HepG2 (cell line): ENCODE results near the gene PLEKHG5. TPM values are rescaled to one million over a fixed set of nuclear protein-coding genes. Genes with fewer than 3 reads are reported as not detected.

ENCODE experiments used
- ATF7 ChIP-seq, 2 experiments: fragments of 450-650 bp in 1 of 2; sonication (generic) in 1 of 2; formaldehyde crosslinking in 1 of 2; IDR thresholded peaks; 2 replicates each; pipeline versions ENCODE4 v1.4.0 to v1.6.1; 2016 to 2020; ENCODE audit warnings: antibody characterized with exemption in 1 of 2, mild to moderate bottlenecking in 1 of 2, missing genetic modification reagents in 1 of 2
- ATM ChIP-seq: fragments of 450-650 bp; IDR thresholded peaks from 2 replicates; pipeline ENCODE4 v1.7.1; 2017; ENCODE audit warnings: mild to moderate bottlenecking, borderline replicate concordance
- FOSL2 ChIP-seq: sonication (generic); formaldehyde crosslinking; IDR thresholded peaks from 2 replicates; pipeline ENCODE4 v1.4.0; 2020; ENCODE audit warnings: missing genetic modification reagents
- NFE2L1 ChIP-seq: sonication (generic); formaldehyde crosslinking; IDR thresholded peaks from 2 replicates; pipeline ENCODE4 v1.4.0; 2020; ENCODE audit warnings: missing genetic modification reagents, mild to moderate bottlenecking, borderline replicate concordance
- NFYB ChIP-seq: sonication (generic); formaldehyde crosslinking; IDR thresholded peaks from 2 replicates; pipeline ENCODE4 v1.4.0; 2020; ENCODE audit warnings: missing genetic modification reagents
- NR3C1 ChIP-seq: sonication (generic); formaldehyde crosslinking; IDR thresholded peaks from 2 replicates; pipeline ENCODE4 v1.4.0; 2020; ENCODE audit warnings: missing genetic modification reagents
- RARA ChIP-seq: IDR thresholded peaks from 2 replicates; pipeline ENCODE4 v1.6.1; 2016; ENCODE audit warnings: missing genetic modification reagents, missing compliant biosample characterization
- SATB2 ChIP-seq: sonication (generic); formaldehyde crosslinking; IDR thresholded peaks from 2 replicates; pipeline ENCODE4 v1.5.0; 2020; ENCODE audit warnings: missing genetic modification reagents
- SRSF1 ChIP-seq: fragments of 200-400 bp; formaldehyde crosslinking; optimal IDR thresholded peaks from 2 replicates; pipeline ENCODE3; 2017; ENCODE audit warnings: mild to moderate bottlenecking, low read depth, low read length, moderate library complexity
- SRSF9 ChIP-seq: fragments of 200-400 bp; formaldehyde crosslinking; IDR thresholded peaks from 2 replicates; pipeline ENCODE4 v1.6.1; 2018; ENCODE audit warnings: borderline replicate concordance, mild to moderate bottlenecking, low read depth, low read length; ENCODE audit not compliant: insufficient read depth, poor library complexity, severe bottlenecking
- SRY ChIP-seq: sonication (generic); formaldehyde crosslinking; IDR thresholded peaks from 2 replicates; pipeline ENCODE4 v1.8.0; 2022; ENCODE audit warnings: mild to moderate bottlenecking, missing genetic modification reagents
- TEF ChIP-seq: sonication (generic); formaldehyde crosslinking; IDR thresholded peaks from 2 replicates; pipeline ENCODE4 v1.5.0; 2020; ENCODE audit warnings: missing genetic modification reagents
- ZHX1 ChIP-seq: sonication (generic); formaldehyde crosslinking; IDR thresholded peaks from 2 replicates; pipeline ENCODE4 v1.8.1; 2022; ENCODE audit warnings: low read depth, mild to moderate bottlenecking, missing genetic modification reagents
- ZNF430 ChIP-seq: sonication (generic); formaldehyde crosslinking; IDR thresholded peaks from 2 replicates; pipeline ENCODE4 v1.9.0; 2021; ENCODE audit warnings: mild to moderate bottlenecking, missing genetic modification reagents
- ZNF451 ChIP-seq: sonication (generic); formaldehyde crosslinking; IDR thresholded peaks from 2 replicates; pipeline ENCODE4 v1.5.0; 2020; ENCODE audit warnings: mild to moderate bottlenecking, missing genetic modification reagents
- ZNF710 ChIP-seq: sonication (generic); formaldehyde crosslinking; IDR thresholded peaks from 2 replicates; pipeline ENCODE4 v1.5.0; 2020; ENCODE audit warnings: mild to moderate bottlenecking, missing genetic modification reagents, borderline replicate concordance
- ZNF782 ChIP-seq: sonication (generic); formaldehyde crosslinking; IDR thresholded peaks from 2 replicates; pipeline ENCODE4 v1.4.0; 2020; ENCODE audit warnings: missing genetic modification reagents, mild to moderate bottlenecking, borderline replicate concordance
- polyA plus RNA-seq, 8 experiments: library from polyadenylated mRNA; depleted of rRNA in 3 of 8; stranded (reverse) in 7 of 8; unstranded in 1 of 8; fragments of >200 nt; fragmentation: Illumina TruSeq in 4 of 8; extraction: Trizol in 4 of 8; gene quantifications; 2 replicates each; pipeline versions ENCODE4 v1.2.1 to v1.2.3, GENCODE V29; 2011 to 2016; ENCODE audit warnings: low read depth in 4 of 8, missing spikeins in 1 of 8, mixed read lengths in 1 of 8; ENCODE audit not compliant: insufficient read depth in 1 of 8
- total RNA-seq, 5 experiments: library from RNA; depleted of rRNA; stranded (reverse); fragments of >200 nt; fragmentation: Illumina TruSeq; extraction: Trizol; gene quantifications; 2 replicates each; pipeline ENCODE4 v1.2.3, GENCODE V29; 2016; ENCODE audit warnings: low read depth in 1 of 5
- TF ChIP-seq, protein P1 (sequence below): sonication (generic); formaldehyde crosslinking; IDR thresholded peaks from 2 replicates; pipeline ENCODE4 v1.4.0; 2020; ENCODE audit warnings: missing genetic modification reagents

Gene PLEKHG5
- total and polyA plus RNA-seq, 2 of the 13 experiments (the other 11 are each of a cell fraction or from before 2014, with no cell fraction given), result 1.9 to 3.5 TPM

DNA sequence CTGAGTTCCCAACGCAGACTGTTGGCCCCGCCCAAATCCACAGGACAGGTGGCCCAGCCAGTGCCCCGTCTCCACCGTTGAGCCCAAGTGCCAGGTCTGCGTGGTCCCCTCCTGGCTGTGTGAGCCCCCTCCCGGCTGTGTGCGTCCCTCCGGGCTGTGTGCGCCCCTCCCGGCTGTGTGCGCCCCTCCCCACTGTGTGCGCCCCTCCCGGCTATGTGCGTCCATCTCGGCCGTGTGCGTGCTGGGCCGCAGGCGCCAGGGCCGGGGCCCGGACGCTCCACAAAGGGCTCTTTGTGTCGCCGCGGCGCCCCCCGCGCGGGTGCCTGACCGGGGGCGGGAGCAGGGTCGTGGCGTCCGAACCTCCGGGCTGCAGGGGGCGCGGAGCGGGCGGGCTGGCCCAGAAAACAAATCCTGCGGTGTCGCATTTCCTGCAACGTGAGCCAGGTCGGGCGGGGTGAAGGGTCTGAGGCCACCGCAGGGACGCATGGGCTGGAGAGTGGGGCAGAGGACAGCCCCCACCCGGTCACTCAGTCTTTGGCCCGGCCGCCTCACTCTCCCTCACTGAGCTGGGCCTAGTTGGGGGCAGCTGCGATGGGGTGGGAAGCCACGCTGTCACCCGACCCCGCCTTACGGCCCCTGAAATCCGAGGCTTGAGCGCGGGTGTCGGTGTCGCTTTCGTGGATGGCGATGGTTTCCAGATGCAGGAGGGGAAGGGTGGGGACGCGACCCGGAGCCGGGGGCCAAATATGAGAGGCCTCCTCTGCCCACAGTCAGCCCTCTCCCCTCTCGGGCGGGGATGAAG lies 44.2 kb downstream of the PLEKHG5 start (continued):
- TF ChIP-seq ZNF710, result 0 out of 2 replicates have a peak, but pooled peaks have one; percentile 40
- TF ChIP-seq ATM, result no peak
- TF ChIP-seq RARA (CRISPR knock-in tag), result peak; percentile 87
- TF ChIP-seq NR3C1 (CRISPR knock-in tag), result no peak
- peak; percentile 76; the same call in 1 of the 2 replicates for TF ChIP-seq ZNF451 (CRISPR knock-in tag)
- no peak for TF ChIP-seq ZNF782 (CRISPR knock-in tag)
- TF ChIP-seq ATF7 (IDR thresholded peaks at IDR 0.05), result no peak
- no peak; the same call in 1 of the 2 replicates for TF ChIP-seq ATF7 (CRISPR knock-in tag; IDR thresholded peaks at IDR 0.05)
- 0 out of 2 replicates have a peak, but pooled peaks have one; percentile 15 for TF ChIP-seq TEF
- TF ChIP-seq NFE2L1 (CRISPR knock-in tag), result 0 out of 2 replicates have a peak, but pooled peaks have one; percentile 28
- TF ChIP-seq, protein P1, sequence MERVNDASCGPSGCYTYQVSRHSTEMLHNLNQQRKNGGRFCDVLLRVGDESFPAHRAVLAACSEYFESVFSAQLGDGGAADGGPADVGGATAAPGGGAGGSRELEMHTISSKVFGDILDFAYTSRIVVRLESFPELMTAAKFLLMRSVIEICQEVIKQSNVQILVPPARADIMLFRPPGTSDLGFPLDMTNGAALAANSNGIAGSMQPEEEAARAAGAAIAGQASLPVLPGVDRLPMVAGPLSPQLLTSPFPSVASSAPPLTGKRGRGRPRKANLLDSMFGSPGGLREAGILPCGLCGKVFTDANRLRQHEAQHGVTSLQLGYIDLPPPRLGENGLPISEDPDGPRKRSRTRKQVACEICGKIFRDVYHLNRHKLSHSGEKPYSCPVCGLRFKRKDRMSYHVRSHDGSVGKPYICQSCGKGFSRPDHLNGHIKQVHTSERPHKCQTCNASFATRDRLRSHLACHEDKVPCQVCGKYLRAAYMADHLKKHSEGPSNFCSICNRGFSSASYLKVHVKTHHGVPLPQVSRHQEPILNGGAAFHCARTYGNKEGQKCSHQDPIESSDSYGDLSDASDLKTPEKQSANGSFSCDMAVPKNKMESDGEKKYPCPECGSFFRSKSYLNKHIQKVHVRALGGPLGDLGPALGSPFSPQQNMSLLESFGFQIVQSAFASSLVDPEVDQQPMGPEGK (CRISPR knock-in tag), result peak; percentile 100
- TF ChIP-seq NFYB, result peak; percentile 17; the same call in 1 of the 2 replicates
- TF ChIP-seq ZHX1, result peak; percentile 37; the same call in 1 of the 2 replicates
- TF ChIP-seq FOSL2 (CRISPR knock-in tag), result no peak
- peak; percentile 86 for TF ChIP-seq ZNF430 (CRISPR knock-in tag)
- peak; percentile 96 for TF ChIP-seq SRSF1
- TF ChIP-seq SRSF9, result no peak
- no peak for TF ChIP-seq SRY (CRISPR knock-in tag)
- no peak for TF ChIP-seq SATB2 (CRISPR knock-in tag)
